Panc1 (cell line): ENCODE measurements around the gene LDLRAD4. TPM values are rescaled to one million over a fixed set of nuclear protein-coding genes. Genes with fewer than 3 reads are reported as not detected.

Experiments used
- ATAC-seq: fragments of 200-7000 bp; cut with Tn5 transposase; 2 replicates; pipeline ENCODE4 v1.9.1; 2020; ENCODE audit warnings: mild to moderate bottlenecking, moderate library complexity
- BruUV-seq: library from RNA; stranded (reverse); fragments of 400-500 nt; replicated peaks from 2 replicates; lab custom pipeline; 2021; lab: Mats Ljungman, UMichigan
- CTCF ChIA-PET: fragments of 300-600 bp; sonication (Branson Sonifier 250); formaldehyde crosslinking; loops from one replicate; lab custom pipeline; 2022; ENCODE audit warnings: antibody characterized with exemption; lab: Charles Lee
- POLR2A ChIA-PET: fragments of 300-600 bp; sonication (Branson Sonifier 250); formaldehyde crosslinking; loops from one replicate; lab custom pipeline; 2022; ENCODE audit warnings: antibody characterized with exemption; lab: Charles Lee
- DNase-seq: peaks from one replicate; pipeline ENCODE4 v3.0.0-alpha.2; 2010; ENCODE audit warnings: low read depth, low spot score
- H3K27ac ChIP-seq: 2 replicates; pipeline ENCODE4 v1.5.1; 2011; ENCODE audit warnings: mild to moderate bottlenecking, low read length, inconsistent platforms
- H3K27me3 ChIP-seq: fragments of 200-500 bp; sonication (Bioruptor generic); 2 replicates; pipeline ENCODE4 v1.6.0; 2014; ENCODE audit warnings: low read length, inconsistent platforms; ENCODE audit not compliant: control insufficient read depth, insufficient read depth
- H3K36me3 ChIP-seq: fragments of 200-500 bp; sonication (Bioruptor generic); 2 replicates; pipeline ENCODE4 v1.5.1; 2014; ENCODE audit warnings: inconsistent platforms, mild to moderate bottlenecking, low read length, moderate library complexity; ENCODE audit not compliant: control insufficient read depth, insufficient read depth
- H3K4me1 ChIP-seq: 2 replicates; pipeline ENCODE4 v1.5.1; 2011; ENCODE audit warnings: inconsistent platforms, mild to moderate bottlenecking, low read length, moderate library complexity; ENCODE audit not compliant: control insufficient read depth, insufficient read depth
- H3K4me3 ChIP-seq, 2 experiments: 2 replicates each; pipeline ENCODE4 v1.5.1; 2011 to 2012; ENCODE audit warnings: low read depth in 2 of 2, low read length in 2 of 2, mild to moderate bottlenecking in 2 of 2, inconsistent platforms in 1 of 2, moderate library complexity in 1 of 2
- H3K9me3 ChIP-seq: fragments of 200-500 bp; sonication (Bioruptor generic); 2 replicates; pipeline ENCODE4 v1.5.1; 2014; ENCODE audit warnings: low read depth, mild to moderate bottlenecking, inconsistent platforms, low read length, moderate library complexity; ENCODE audit not compliant: control insufficient read depth, insufficient read depth
- CTCF ChIP-seq: fragments of 450-650 bp; IDR thresholded peaks from 2 replicates; pipeline ENCODE4 v1.5.1; 2017; ENCODE audit warnings: mild to moderate bottlenecking
- POLR2AphosphoS5 ChIP-seq: IDR thresholded peaks from 2 replicates; pipeline ENCODE4 v1.6.1; 2012; ENCODE audit warnings: mild to moderate bottlenecking, low read depth, low read length, moderate library complexity
- SIN3A ChIP-seq: IDR thresholded peaks from 2 replicates; pipeline ENCODE4 v1.6.1; 2012; ENCODE audit warnings: low read depth, mild to moderate bottlenecking, low read length, moderate library complexity, borderline replicate concordance; ENCODE audit not compliant: insufficient read depth
- TCF7L2 ChIP-seq: IDR thresholded peaks from 2 replicates; pipeline ENCODE4 v1.6.1; 2011; ENCODE audit warnings: mild to moderate bottlenecking, low read depth, low read length, inconsistent platforms
- in situ Hi-C: cut with HindIII; loops from 2 replicates; pipeline ENCODE4 v1.10.0; 2016; ENCODE audit warnings: low sequenced_read_pairs, low pct_unique_long_range_greater_than_20kb
- intact Hi-C: fragments of 100-400 bp; cut with micrococcal nuclease; formaldehyde crosslinking; loops from one replicate; pipeline ENCODE4 v1.10.0; 2022; ENCODE audit not compliant: unreplicated experiment
- total RNA-seq: library from RNA; stranded (reverse); gene quantifications from one replicate; pipeline ENCODE4 v1.2.1, GENCODE V29; 2021; ENCODE audit not compliant: unreplicated experiment
- TF ChIP-seq, protein P1 (sequence below), 2 experiments: IDR thresholded peaks; 2 replicates each; pipeline ENCODE4 v1.6.1; 2011 to 2012; ENCODE audit warnings: low read depth in 2 of 2, control low read depth in 1 of 2, low read length in 1 of 2, mild to moderate bottlenecking in 1 of 2, moderate library complexity in 1 of 2; ENCODE audit not compliant: insufficient read depth in 1 of 2

LDLRAD4 gene
- total RNA-seq, 1 experiment from 2014 or later: 0.28 TPM

- ChIA-PET POLR2A (interaction anchor here (0.6 kb wide), 1 partner anchor 334 kb away, joined by 3 read pairs; no protein-coding TSS in a partner anchor), CTCF (no interaction called here)
- ATAC-seq (no peak), DNase-seq (no peak)
- Histone ChIP-seq H3K4me3 (no peak overlapping the region), H3K27ac (no peak overlapping the region), H3K36me3 (no peaks in the 10 kb centered on the region), H3K27me3 (no peaks in the 10 kb centered on the region), H3K9me3 (no peaks in the 10 kb centered on the region), H3K4me1 (no peaks in the 10 kb centered on the region)
- in situ Hi-C loops: no loop called here
- BruUV-seq: no TSS peak
- intact Hi-C loops: no loop called here
- TF ChIP-seq POLR2AphosphoS5: no peak
- no peak for TF ChIP-seq SIN3A
- no peak for TF ChIP-seq CTCF
- TF ChIP-seq TCF7L2: no peak
- TF ChIP-seq, protein P1, sequence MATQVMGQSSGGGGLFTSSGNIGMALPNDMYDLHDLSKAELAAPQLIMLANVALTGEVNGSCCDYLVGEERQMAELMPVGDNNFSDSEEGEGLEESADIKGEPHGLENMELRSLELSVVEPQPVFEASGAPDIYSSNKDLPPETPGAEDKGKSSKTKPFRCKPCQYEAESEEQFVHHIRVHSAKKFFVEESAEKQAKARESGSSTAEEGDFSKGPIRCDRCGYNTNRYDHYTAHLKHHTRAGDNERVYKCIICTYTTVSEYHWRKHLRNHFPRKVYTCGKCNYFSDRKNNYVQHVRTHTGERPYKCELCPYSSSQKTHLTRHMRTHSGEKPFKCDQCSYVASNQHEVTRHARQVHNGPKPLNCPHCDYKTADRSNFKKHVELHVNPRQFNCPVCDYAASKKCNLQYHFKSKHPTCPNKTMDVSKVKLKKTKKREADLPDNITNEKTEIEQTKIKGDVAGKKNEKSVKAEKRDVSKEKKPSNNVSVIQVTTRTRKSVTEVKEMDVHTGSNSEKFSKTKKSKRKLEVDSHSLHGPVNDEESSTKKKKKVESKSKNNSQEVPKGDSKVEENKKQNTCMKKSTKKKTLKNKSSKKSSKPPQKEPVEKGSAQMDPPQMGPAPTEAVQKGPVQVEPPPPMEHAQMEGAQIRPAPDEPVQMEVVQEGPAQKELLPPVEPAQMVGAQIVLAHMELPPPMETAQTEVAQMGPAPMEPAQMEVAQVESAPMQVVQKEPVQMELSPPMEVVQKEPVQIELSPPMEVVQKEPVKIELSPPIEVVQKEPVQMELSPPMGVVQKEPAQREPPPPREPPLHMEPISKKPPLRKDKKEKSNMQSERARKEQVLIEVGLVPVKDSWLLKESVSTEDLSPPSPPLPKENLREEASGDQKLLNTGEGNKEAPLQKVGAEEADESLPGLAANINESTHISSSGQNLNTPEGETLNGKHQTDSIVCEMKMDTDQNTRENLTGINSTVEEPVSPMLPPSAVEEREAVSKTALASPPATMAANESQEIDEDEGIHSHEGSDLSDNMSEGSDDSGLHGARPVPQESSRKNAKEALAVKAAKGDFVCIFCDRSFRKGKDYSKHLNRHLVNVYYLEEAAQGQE (IDR thresholded peaks at IDR 0.05; ENCODE audit: insufficient read depth in 1 of 2, low read depth in 2 of 2, low read length in 1 of 2): no peak
Observed at GRCh38 chr18:13292736-13293135, 74.2 kb downstream of the LDLRAD4 start.

GRCh38 chr18:13294309-13294708, 75.7 kb downstream of the LDLRAD4 start:
- Histone ChIP-seq H3K4me3 (no peak overlapping the region), H3K9me3 (no peaks in the 10 kb centered on the region), H3K27me3 (no peaks in the 10 kb centered on the region), H3K36me3 (no peaks in the 10 kb centered on the region), H3K4me1 (no peaks in the 10 kb centered on the region), H3K27ac (no peak overlapping the region)
- BruUV-seq: no TSS peak
- ATAC-seq: no peak
- intact Hi-C loops: no loop called here
- POLR2A ChIA-PET: no interaction called here
- in situ Hi-C loops: no loop called here
- no peak for DNase-seq
- TF ChIP-seq, protein P1 (IDR thresholded peaks at IDR 0.05; ENCODE audit: insufficient read depth in 1 of 2, low read depth in 2 of 2, low read length in 1 of 2): no peak
- TF ChIP-seq POLR2AphosphoS5 (no peak), CTCF (no peak), TCF7L2 (no peak), SIN3A (no peak)
- CTCF ChIA-PET: interaction anchor here (0.5 kb wide), 1 partner anchor 162 kb away, joined by 3 read pairs; no protein-coding TSS in a partner anchor
